GM21381 (cell line): ENCODE data around the gene LYSMD2.

Experiments used
- ATAC-seq: cut with Tn5 transposase; IDR thresholded peaks from one replicate; pipeline ENCODE4 v1.9.1; 2021; ENCODE audit warnings: mild to moderate bottlenecking, moderate library complexity; ENCODE audit not compliant: unreplicated experiment

LYSMD2 gene

GRCh38 chr15:51721199-51721960, 16.1 kb downstream of the LYSMD2 start:
- no peak for ATAC-seq

GRCh38 chr15:51720201-51720995, 17.1 kb downstream of the LYSMD2 start:
- no peak for ATAC-seq

- ATAC-seq: no peak
These were observed 18.7 kb downstream of the LYSMD2 start for GRCh38 chr15:51718746-51719145.

GRCh38 chr15:51718219-51718618, 19.2 kb downstream of the LYSMD2 start:
- no peak for ATAC-seq

GRCh38 chr15:51714911-51715310, 22.5 kb downstream of the LYSMD2 start:
- ATAC-seq: no peak

GRCh38 chr15:51714162-51714561, 23.3 kb downstream of the LYSMD2 start:
- ATAC-seq: no peak

GRCh38 chr15:51709031-51709430, 28.4 kb downstream of the LYSMD2 start:
- no peak for ATAC-seq

GRCh38 chr15:51708013-51708412, 29.4 kb downstream of the LYSMD2 start:
- no peak for ATAC-seq

- ATAC-seq: no peak
These were observed 30.4 kb downstream of the LYSMD2 start for GRCh38 chr15:51706926-51707608.

- ATAC-seq: no peak
These were observed 31.2 kb downstream of the LYSMD2 start for GRCh38 chr15:51706291-51706690.

GRCh38 chr15:51702710-51703109, 34.7 kb downstream of the LYSMD2 start:
- ATAC-seq: no peak

GRCh38 chr15:51699373-51699772, 38.1 kb downstream of the LYSMD2 start:
- ATAC-seq: no peak

GRCh38 chr15:51697163-51697562, 40.3 kb downstream of the LYSMD2 start:
- no peak for ATAC-seq

GRCh38 chr15:51696566-51696965, 40.9 kb downstream of the LYSMD2 start:
- ATAC-seq: no peak

- ATAC-seq: no peak
These were observed 45.3 kb downstream of the LYSMD2 start for GRCh38 chr15:51692154-51692553.

- no peak for ATAC-seq
These were observed 48.6 kb downstream of the LYSMD2 start for GRCh38 chr15:51688863-51689262.

- no peak for ATAC-seq
These were observed 49.9 kb downstream of the LYSMD2 start for GRCh38 chr15:51687565-51687964.

GRCh38 chr15:51681303-51681963, 56.0 kb downstream of the LYSMD2 start, which contains the start of gene SCG3:
Gene SCG3, plus strand, starts transcription at chr15:51681503. Its CDS starts 253 bp downstream, at chr15:51681756.
- ATAC-seq: no peak

- ATAC-seq: no peak
These were observed 57.1 kb downstream of the LYSMD2 start for GRCh38 chr15:51680321-51680720.

GRCh38 chr15:51678096-51678495, 59.4 kb downstream of the LYSMD2 start:
- ATAC-seq: no peak

- ATAC-seq: no peak
These were observed 60.0 kb downstream of the LYSMD2 start for GRCh38 chr15:51677452-51677851.
